Breast epithelium (tissue), 4 donors: Measurements from ENCODE around the gene ILDR1. TPM values are rescaled to one million over a fixed set of nuclear protein-coding genes. Genes with fewer than 3 reads are reported as not detected.
"Not testable (repeated sequence)": the region's sequence is repeated elsewhere in the genome, so short reads cannot be mapped to it uniquely, and the experiment has no call there.

Experiments
- DNase-seq, 2 donors: peaks; one replicate each; pipeline ENCODE4 v3.0.0-alpha.2; 2019; ENCODE audit warnings: low spot score in 2 of 2
- H3K27ac ChIP-seq, 2 donors: fragments of 200-600 bp; sonication (generic) in 1 of 2; one replicate each; pipeline ENCODE4 v1.5.1; 2016 to 2019; ENCODE audit warnings: mild to moderate bottlenecking in 1 of 2
- H3K27me3 ChIP-seq, 2 donors: fragments of 200-600 bp; sonication (generic) in 1 of 2; one replicate each; pipeline versions ENCODE4 v1.5.1 to v1.6.0; 2017 to 2019; ENCODE audit warnings: control low read depth in 1 of 2, mild to moderate bottlenecking in 1 of 2
- H3K36me3 ChIP-seq: fragments of 200-600 bp; one replicate; pipeline ENCODE4 v1.5.1; 2019
- H3K4me1 ChIP-seq, 2 donors: fragments of 200-600 bp; sonication (generic); one replicate each; pipeline ENCODE4 v1.5.1; 2016 to 2019; ENCODE audit warnings: control low read depth in 1 of 2
- H3K4me3 ChIP-seq, 3 donors: fragments of 200-600 bp; sonication (generic); 1 replicate in 2 of 3; 2 replicates in 1 of 3; pipeline ENCODE4 v1.5.1; 2016 to 2019; ENCODE audit warnings: mild to moderate bottlenecking in 3 of 3, moderate library complexity in 2 of 3
- H3K9me3 ChIP-seq, 2 donors: fragments of 200-600 bp; sonication (generic) in 1 of 2; one replicate each; pipeline ENCODE4 v1.5.1; 2016 to 2019; ENCODE audit warnings: control low read depth in 1 of 2
- CTCF ChIP-seq, 3 donors: fragments of 450-650 bp; IDR thresholded peaks; one replicate each; pipeline ENCODE4 v1.5.1; 2016 to 2017; ENCODE audit warnings: antibody characterized with exemption in 3 of 3, mild to moderate bottlenecking in 3 of 3, moderate library complexity in 3 of 3
- POLR2A ChIP-seq: fragments of 450-650 bp; IDR thresholded peaks from one replicate; pipeline ENCODE4 v1.6.1; 2016; ENCODE audit warnings: antibody characterized with exemption, mild to moderate bottlenecking, moderate library complexity
- POLR2AphosphoS5 ChIP-seq, 3 donors: sonication (generic); formaldehyde crosslinking; IDR thresholded peaks; one replicate each; pipeline ENCODE4 v1.6.1; 2017; ENCODE audit warnings: antibody characterized with exemption in 3 of 3
- intact Hi-C: fragments of 100-400 bp; cut with DNase I; formaldehyde crosslinking; loops from one replicate; pipeline ENCODE4 v1.15.1; 2023; ENCODE audit warnings: low total_unique reads
- total RNA-seq, 3 donors: library from RNA; depleted of rRNA; stranded (reverse); fragments of >200 nt; gene quantifications; one replicate each; pipeline ENCODE4 v1.1.0, GENCODE V29; 2016

The ILDR1 gene
- total RNA-seq, 3 donors from 2014 or later = 3.3 to 5.9 TPM; not detected in 1

- Histone ChIP-seq H3K4me3 (no peak overlapping the region), H3K9me3 (no peaks in the 10 kb centered on the region), H3K4me1 (no peaks in the 10 kb centered on the region), H3K27me3 (no peaks in the 10 kb centered on the region), H3K36me3 (no peaks in the 10 kb centered on the region), H3K27ac (no peak overlapping the region)
- TF ChIP-seq CTCF (IDR thresholded peaks at IDR 0.05) = no peak
- TF ChIP-seq POLR2AphosphoS5 (IDR thresholded peaks at IDR 0.05) = no peak
- TF ChIP-seq POLR2A = no peak
- DNase-seq = no peak
- intact Hi-C loops = no loop called here
These were observed 79.8 kb downstream of the ILDR1 start for GRCh38 chr3:121942116-121942786.

GRCh38 chr3:121941592-121941991 lies 80.5 kb downstream of the ILDR1 start:
- no peaks in the 10 kb centered on the region for H3K4me1 ChIP-seq
- no peaks in the 10 kb centered on the region for H3K9me3 ChIP-seq
- no peaks in the 10 kb centered on the region for H3K36me3 ChIP-seq
- no peak overlapping the region for H3K4me3 ChIP-seq
- TF ChIP-seq POLR2A = no peak
- no peaks in the 10 kb centered on the region for H3K27me3 ChIP-seq
- H3K27ac ChIP-seq = no peak overlapping the region
- DNase-seq = no peak
- intact Hi-C loops = no loop called here

- intact Hi-C loops, H3K4me3 ChIP-seq, H3K27ac ChIP-seq, H3K27me3 ChIP-seq, H3K4me1 ChIP-seq, DNase-seq, H3K9me3 ChIP-seq, H3K36me3 ChIP-seq: not testable (repeated sequence)
These were observed 83.7 kb downstream of the ILDR1 start for GRCh38 chr3:121938141-121938855.

Other genes starting within 250 kb of the ILDR1 start
- 10 to 100 TPM; 17.9 to 54.6 (median 28.8) TPM for gene IQCB1, start 187.2 kb downstream of the ILDR1 start, total RNA-seq
- 10 to 100 TPM in 1 of 3 donors, 1 to 10 TPM in 2; 7.5 to 11.4 (median 9.2) TPM for gene EAF2, start 187.0 kb downstream of the ILDR1 start, total RNA-seq
- gene SLC15A2, start 127.8 kb downstream of the ILDR1 start, total RNA-seq = 1 to 10 TPM in 2 of 3 donors, under 1 TPM in 1; 0.98 to 4.1 (median 2.2) TPM
- 10 to 100 TPM in 1 of 3 donors, 1 to 10 TPM in 2; 7.3 to 12.6 (median 7.5) TPM for gene CD86, start 33.1 kb upstream of the ILDR1 start, total RNA-seq
- not detected for gene CASR, start 161.4 kb upstream of the ILDR1 start, total RNA-seq